ENCODE data around the gene PLA2G4D.

DNA sequence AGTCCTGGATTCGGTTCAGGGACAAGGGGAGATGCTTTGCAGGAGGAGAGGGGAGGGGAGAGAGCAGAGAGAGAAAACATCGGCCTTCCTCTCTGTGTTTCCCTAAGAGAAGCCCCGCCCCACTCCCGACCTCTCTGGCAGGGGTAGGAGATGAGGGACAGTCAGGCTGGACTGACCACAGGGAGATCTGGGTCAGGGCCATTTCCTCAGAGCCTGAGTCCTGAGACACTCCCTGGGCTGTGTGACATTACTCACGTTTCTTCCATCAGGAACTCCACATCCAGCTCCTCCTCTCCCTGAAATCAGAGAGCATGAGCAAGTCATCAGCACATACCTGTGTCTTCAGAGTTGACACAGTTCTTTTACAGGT lies 9.1 kb downstream of the PLA2G4D start:
- no peak for TF ChIP-seq POLR2A (IDR thresholded peaks at IDR 0.05)
- no peak for TF ChIP-seq POLR2AphosphoS5 (IDR thresholded peaks at IDR 0.05)
- TF ChIP-seq, protein P1, sequence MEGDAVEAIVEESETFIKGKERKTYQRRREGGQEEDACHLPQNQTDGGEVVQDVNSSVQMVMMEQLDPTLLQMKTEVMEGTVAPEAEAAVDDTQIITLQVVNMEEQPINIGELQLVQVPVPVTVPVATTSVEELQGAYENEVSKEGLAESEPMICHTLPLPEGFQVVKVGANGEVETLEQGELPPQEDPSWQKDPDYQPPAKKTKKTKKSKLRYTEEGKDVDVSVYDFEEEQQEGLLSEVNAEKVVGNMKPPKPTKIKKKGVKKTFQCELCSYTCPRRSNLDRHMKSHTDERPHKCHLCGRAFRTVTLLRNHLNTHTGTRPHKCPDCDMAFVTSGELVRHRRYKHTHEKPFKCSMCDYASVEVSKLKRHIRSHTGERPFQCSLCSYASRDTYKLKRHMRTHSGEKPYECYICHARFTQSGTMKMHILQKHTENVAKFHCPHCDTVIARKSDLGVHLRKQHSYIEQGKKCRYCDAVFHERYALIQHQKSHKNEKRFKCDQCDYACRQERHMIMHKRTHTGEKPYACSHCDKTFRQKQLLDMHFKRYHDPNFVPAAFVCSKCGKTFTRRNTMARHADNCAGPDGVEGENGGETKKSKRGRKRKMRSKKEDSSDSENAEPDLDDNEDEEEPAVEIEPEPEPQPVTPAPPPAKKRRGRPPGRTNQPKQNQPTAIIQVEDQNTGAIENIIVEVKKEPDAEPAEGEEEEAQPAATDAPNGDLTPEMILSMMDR (IDR thresholded peaks at IDR 0.05), result no peak
- no peak for TF ChIP-seq EP300 (IDR thresholded peaks at IDR 0.05)
